GM12878 (cell line): ENCODE data around the gene NEU4. TPM values are rescaled to one million over a fixed set of nuclear protein-coding genes. Genes with fewer than 3 reads are reported as not detected.

Source experiments
- ATF7 ChIP-seq: fragments of 450-650 bp; IDR thresholded peaks from 2 replicates; pipeline ENCODE4 v1.6.1; 2016; ENCODE audit warnings: low read depth, mild to moderate bottlenecking
- BCL11A ChIP-seq: IDR thresholded peaks from 2 replicates; pipeline ENCODE4 v1.6.1; 2011; ENCODE audit warnings: low read depth, low read length
- BRCA1 ChIP-seq: IDR thresholded peaks from 2 replicates; pipeline ENCODE4 v1.6.1; 2011; ENCODE audit warnings: low read depth, low read length, improper control_type of control experiment
- CBX3 ChIP-seq: fragments of 200-600 bp; sonication (generic); IDR thresholded peaks from 2 replicates; pipeline ENCODE4 v1.6.1; 2016; ENCODE audit warnings: low read depth, borderline replicate concordance
- CREB1 ChIP-seq: IDR thresholded peaks from 2 replicates; pipeline ENCODE4 v1.6.1; 2012; ENCODE audit warnings: low read depth, mild to moderate bottlenecking, inconsistent platforms
- DPF2 ChIP-seq: fragments of 450-650 bp; IDR thresholded peaks from 2 replicates; pipeline ENCODE4 v1.6.1; 2017; ENCODE audit warnings: mild to moderate bottlenecking
- ELK1 ChIP-seq: IDR thresholded peaks from 2 replicates; pipeline ENCODE4 v1.6.1; 2012; ENCODE audit warnings: low read depth, low read length, improper control_type of control experiment
- HSF1 ChIP-seq: fragments of 150-350 bp; IDR thresholded peaks from 2 replicates; pipeline ENCODE4 v1.6.1; 2014; ENCODE audit warnings: mild to moderate bottlenecking, low read depth, low read length
- IRF4 ChIP-seq: IDR thresholded peaks from 2 replicates; pipeline ENCODE4 v1.6.1; 2011; ENCODE audit warnings: low read depth, low read length
- KLF5 ChIP-seq: fragments of 450-650 bp; IDR thresholded peaks from 2 replicates; pipeline ENCODE4 v1.6.1; 2014; ENCODE audit warnings: mild to moderate bottlenecking; ENCODE audit not compliant: partially characterized antibody
- MEF2B ChIP-seq: fragments of 450-650 bp; IDR thresholded peaks from 2 replicates; pipeline ENCODE4 v1.6.1; 2018; ENCODE audit warnings: mild to moderate bottlenecking, moderate library complexity; ENCODE audit not compliant: partially characterized antibody, poor library complexity, severe bottlenecking
- MTA2 ChIP-seq: fragments of 450-650 bp; IDR thresholded peaks from 2 replicates; pipeline ENCODE4 v1.6.1; 2016; ENCODE audit warnings: low read depth, mild to moderate bottlenecking, moderate library complexity
- MYB ChIP-seq: fragments of 150-350 bp; IDR thresholded peaks from 2 replicates; pipeline ENCODE4 v1.6.1; 2014; ENCODE audit warnings: mild to moderate bottlenecking, low read depth, low read length, borderline replicate concordance
- NBN ChIP-seq: fragments of 450-650 bp; IDR thresholded peaks from 2 replicates; pipeline ENCODE4 v1.6.1; 2016
- PAX5 ChIP-seq: IDR thresholded peaks from 2 replicates; pipeline ENCODE4 v1.6.1; 2011; ENCODE audit warnings: low read depth, low read length, borderline replicate concordance
- POU2F2 ChIP-seq: IDR thresholded peaks from 3 replicates; pipeline ENCODE4 v1.6.1; 2011; ENCODE audit warnings: low read depth, mild to moderate bottlenecking, low read length, borderline replicate concordance
- SMC3 ChIP-seq: IDR thresholded peaks from 2 replicates; pipeline ENCODE4 v1.6.1; 2011; ENCODE audit warnings: low read length, improper control_type of control experiment, borderline replicate concordance
- SREBF1 ChIP-seq: IDR thresholded peaks from 2 replicates; pipeline ENCODE4 v1.6.1; 2012; ENCODE audit warnings: mild to moderate bottlenecking, low read length
- SREBF2 ChIP-seq: IDR thresholded peaks from 2 replicates; pipeline ENCODE4 v1.6.1; 2012; ENCODE audit warnings: mild to moderate bottlenecking, low read length
- TAF1 ChIP-seq: IDR thresholded peaks from 2 replicates; pipeline ENCODE4 v1.6.1; 2011; ENCODE audit warnings: mild to moderate bottlenecking, low read depth, low read length, borderline replicate concordance
- TCF12 ChIP-seq: IDR thresholded peaks from 2 replicates; pipeline ENCODE4 v1.6.1; 2011; ENCODE audit warnings: low read depth, mild to moderate bottlenecking, low read length
- TCF7 ChIP-seq: IDR thresholded peaks from 2 replicates; pipeline ENCODE4 v1.6.1; 2014; ENCODE audit warnings: antibody characterized with exemption, borderline replicate concordance
- ZNF207 ChIP-seq: fragments of 450-650 bp; IDR thresholded peaks from 2 replicates; pipeline ENCODE4 v1.6.1; 2014; ENCODE audit warnings: antibody characterized with exemption, mild to moderate bottlenecking, borderline replicate concordance
- ZNF592 ChIP-seq: fragments of 450-650 bp; IDR thresholded peaks from 2 replicates; pipeline ENCODE4 v1.6.1; 2017; ENCODE audit warnings: mild to moderate bottlenecking, moderate library complexity
- polyA plus RNA-seq, 11 experiments: library from polyadenylated mRNA; depleted of rRNA in 4 of 11; unstranded in 6 of 11; stranded (reverse) in 5 of 11; fragments of >200 nt; fragmentation: Nextera tagmentation in 4 of 11; fragmentation: Illumina TruSeq in 1 of 11; extraction: Ambion mirVana in 4 of 11; extraction: Trizol in 1 of 11; gene quantifications; 1 replicate in 1 of 11; 2 replicates in 10 of 11; pipeline versions ENCODE4 v1.2.1 to v1.2.3, GENCODE V29; 2011 to 2016; ENCODE audit warnings: inconsistent platforms in 2 of 11, missing spikeins in 2 of 11, low read depth in 1 of 11
- total RNA-seq, 4 experiments: library from RNA; depleted of rRNA in 3 of 4; stranded (reverse); fragments of >200 nt in 3 of 4; fragmentation: Illumina TruSeq in 1 of 4; extraction: Trizol in 1 of 4; gene quantifications; 2 replicates each; pipeline versions ENCODE4 v1.2.1 to v1.2.3, GENCODE V29; 2013 to 2021

NEU4 gene
- total and polyA plus RNA-seq, 10 of the 15 experiments (the other 5 are each of a cell fraction or from before 2014, with no cell fraction given) = 0.01 to 0.28 (median 0.14) TPM; not detected in 5

- TF ChIP-seq MYB (no peak), SREBF2 (no peak), IRF4 (peak; percentile 52; the same call in 1 of the 2 replicates), KLF5 (no peak), HSF1 (no peak), ELK1 (0 out of 2 replicates have a peak, but pooled peaks have one; percentile 27), BCL11A (peak; percentile 77; the same call in 1 of the 2 replicates), PAX5 (peak; percentile 90), CREB1 (0 out of 2 replicates have a peak, but pooled peaks have one; percentile 16), NBN (0 out of 2 replicates have a peak, but pooled peaks have one; percentile 16), SREBF1 (no peak), ZNF592 (0 out of 2 replicates have a peak, but pooled peaks have one; percentile 43), MEF2B (peak; percentile 98), ATF7 (peak; percentile 65), TCF7 (no peak), TAF1 (no peak), CBX3 (no peak), ZNF207 (no peak), TCF12 (peak; percentile 93; the same call in 1 of the 2 replicates), POU2F2 (peak; percentile 62; the same call in 2 of the 3 replicates), BRCA1 (no peak), SMC3 (no peak), DPF2 (0 out of 2 replicates have a peak, but pooled peaks have one; percentile 71), MTA2 (peak; percentile 68; the same call in 1 of the 2 replicates)
These were observed 4.8 kb downstream of the NEU4 start (continued) for GRCh38 chr2:241813644-241814392.
